ACHN (cell line): ENCODE data around the gene TSSC4.
A peak's percentile ranks its signal among the peaks of the same experiment; 100 is the strongest.
"Not testable (repeated sequence)": the region's sequence is repeated elsewhere in the genome, so short reads cannot be mapped to it uniquely, and the experiment has no call there.

ENCODE experiments used
- DNase-seq: peaks from one replicate; pipeline ENCODE4 v3.0.0-alpha.2; 2015
- in situ Hi-C: cut with HindIII; loops from 2 replicates; pipeline ENCODE4 v1.10.0; 2017; ENCODE audit warnings: low sequenced_read_pairs, low pct_ligation_motif_present, low pct_unique_long_range_greater_than_20kb

The TSSC4 gene

DNA sequence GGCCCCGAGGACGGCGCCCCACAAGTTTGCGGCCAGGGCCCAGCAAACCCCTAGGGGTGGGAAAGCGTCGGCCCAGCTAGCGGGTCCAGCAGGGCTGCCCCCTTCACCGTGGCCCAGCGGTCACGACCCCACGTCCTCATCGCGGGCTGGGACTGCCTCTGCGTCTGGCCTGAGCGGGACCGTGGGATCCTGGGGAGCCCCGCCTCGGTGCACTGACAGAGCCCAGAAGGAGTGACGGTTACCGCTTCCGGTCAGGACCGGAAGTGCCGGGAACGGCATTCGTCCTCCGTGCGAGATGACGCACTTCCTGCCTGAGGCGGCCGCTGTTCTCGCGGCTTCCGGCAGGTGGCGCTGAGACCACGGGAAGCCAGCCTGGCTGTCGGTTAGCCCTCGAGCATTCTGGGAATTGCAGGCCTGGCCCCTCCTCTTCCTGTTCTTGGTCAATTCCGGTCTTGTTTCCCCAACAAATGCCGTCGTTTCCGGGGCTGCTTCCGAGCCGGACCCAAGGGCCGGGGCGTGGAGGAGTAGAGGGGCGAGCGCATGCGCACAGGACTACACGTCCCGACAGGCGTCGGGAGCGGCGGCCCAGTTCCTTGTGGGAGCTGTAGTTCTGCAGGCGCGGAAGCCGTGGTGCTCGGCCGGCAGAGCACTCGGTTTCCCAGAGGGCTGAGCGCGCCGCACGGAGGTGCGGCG lies at the start of gene TSSC4:
TSSC4 (plus strand) TSS at position 682 of the 693 bp plus-strand sequence. CDS start 1,884 bp downstream, outside the sequence.
- DNase-seq = peak; percentile 99
- in situ Hi-C loops = no loop called here

DNA sequence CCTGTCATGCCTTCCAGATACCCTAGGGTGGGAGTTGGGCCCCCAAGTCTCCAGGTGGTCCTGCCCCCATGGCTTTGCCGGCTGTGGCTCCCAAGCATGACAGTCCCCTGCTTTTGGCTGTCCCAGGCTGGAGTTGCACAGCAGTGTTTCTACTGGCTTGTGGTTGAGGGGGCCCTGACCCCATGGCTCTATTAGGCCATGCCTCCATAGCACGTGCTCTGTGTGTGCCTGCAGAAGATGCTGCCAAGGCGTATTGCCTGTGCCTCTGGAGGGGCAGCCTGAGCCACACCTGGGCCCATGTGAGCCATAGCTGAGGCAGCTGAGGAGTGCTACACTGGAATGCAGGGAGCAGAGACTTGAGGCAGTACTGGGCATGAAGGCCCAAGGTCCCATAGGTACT lies 48.8 kb upstream of the TSSC4 start:
- no peak for DNase-seq
- in situ Hi-C loops = no loop called here

DNA sequence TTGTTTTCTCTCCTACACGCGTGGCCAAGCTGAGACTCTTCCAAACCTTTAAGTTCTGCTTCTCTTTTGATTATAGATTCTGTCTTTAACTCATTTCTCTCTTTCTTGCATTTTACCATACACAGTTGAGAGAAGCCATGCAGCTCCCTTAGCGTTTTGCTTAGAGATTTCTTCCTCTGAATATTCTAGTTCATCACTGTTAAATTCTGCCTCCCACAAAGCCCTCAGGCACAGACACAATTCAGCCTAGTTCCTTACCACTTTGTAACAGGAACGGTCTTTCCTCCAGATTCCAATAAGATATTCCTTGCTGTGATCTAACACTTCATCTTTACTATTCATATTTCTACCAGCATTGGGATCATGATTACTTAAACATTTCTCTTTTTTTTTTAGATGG lies 48.1 kb upstream of the TSSC4 start:
- no peak for DNase-seq
- in situ Hi-C loops = no loop called here

DNA sequence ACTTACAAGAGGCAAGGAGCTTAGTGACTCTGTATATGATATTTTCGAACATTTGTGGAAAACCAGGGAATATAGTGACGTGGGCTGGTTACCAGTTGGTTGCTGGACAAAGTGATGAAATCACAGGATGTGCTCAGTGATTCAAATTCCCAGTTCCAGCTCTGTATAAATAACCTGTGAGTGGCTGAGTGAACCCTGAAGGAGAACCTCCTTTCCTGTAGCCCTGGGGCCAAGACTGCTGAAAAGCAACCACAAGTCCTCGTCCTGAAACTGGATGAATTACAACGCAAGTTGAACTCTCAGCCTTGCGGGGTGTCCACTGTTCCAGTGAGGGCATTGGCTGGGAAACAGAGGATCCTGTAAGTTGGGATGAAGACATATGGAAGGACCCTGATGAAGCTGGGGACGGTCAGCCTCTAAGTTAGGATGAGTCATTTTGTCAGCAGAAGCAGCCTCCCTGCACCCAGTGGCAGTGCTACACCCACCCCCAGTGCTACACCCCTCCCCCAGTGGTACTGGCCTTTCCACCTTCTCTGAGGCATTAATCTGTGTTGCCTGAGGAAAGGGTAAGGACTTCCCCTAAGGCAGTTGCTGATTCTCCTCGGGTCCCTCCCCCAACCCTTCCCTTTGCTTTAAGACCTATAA lies 45.4 kb upstream of the TSSC4 start:
- in situ Hi-C loops = no loop called here
- DNase-seq = no peak

DNA sequence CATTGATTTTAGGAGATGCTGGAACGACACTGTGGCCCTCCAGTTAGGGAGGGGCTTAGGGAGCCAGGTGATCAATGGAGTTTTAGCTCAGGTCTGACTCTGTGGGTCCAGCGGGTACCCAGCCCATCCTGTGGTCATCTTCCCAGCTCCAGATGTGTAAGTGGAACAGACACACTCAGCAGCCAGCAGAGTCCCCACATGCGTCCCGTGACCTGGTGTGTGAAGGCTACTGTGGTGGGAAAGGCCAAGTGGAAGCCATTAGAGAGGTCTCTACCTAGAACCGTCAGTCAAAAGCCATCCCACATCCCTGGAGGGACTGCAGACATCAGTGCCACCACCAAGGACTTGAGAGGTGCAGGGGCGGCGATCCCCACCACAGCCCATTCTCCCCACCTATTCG lies 43.3 kb upstream of the TSSC4 start:
- DNase-seq = no peak
- in situ Hi-C loops = no loop called here

DNA sequence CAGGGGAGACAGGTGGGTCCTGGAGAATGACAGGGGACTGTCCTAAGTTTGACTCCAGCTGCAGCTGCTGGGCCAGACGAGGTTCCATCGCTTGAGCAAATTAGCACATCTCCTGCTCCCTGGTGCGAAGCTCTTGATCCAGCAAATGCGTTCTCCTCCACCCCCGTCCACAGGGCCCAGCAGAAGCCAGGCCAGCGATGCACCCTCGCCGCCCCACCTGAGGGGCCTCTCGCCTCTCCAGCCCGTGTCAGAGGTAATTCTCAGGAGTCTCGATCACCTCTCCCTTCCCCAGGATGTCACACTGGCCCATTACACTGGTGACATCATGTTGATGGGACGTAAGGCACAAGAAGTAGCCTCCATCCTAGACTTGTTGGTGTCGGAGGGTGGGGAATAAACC lies 42.9 kb upstream of the TSSC4 start:
- DNase-seq, in situ Hi-C loops: not testable (repeated sequence)

DNA sequence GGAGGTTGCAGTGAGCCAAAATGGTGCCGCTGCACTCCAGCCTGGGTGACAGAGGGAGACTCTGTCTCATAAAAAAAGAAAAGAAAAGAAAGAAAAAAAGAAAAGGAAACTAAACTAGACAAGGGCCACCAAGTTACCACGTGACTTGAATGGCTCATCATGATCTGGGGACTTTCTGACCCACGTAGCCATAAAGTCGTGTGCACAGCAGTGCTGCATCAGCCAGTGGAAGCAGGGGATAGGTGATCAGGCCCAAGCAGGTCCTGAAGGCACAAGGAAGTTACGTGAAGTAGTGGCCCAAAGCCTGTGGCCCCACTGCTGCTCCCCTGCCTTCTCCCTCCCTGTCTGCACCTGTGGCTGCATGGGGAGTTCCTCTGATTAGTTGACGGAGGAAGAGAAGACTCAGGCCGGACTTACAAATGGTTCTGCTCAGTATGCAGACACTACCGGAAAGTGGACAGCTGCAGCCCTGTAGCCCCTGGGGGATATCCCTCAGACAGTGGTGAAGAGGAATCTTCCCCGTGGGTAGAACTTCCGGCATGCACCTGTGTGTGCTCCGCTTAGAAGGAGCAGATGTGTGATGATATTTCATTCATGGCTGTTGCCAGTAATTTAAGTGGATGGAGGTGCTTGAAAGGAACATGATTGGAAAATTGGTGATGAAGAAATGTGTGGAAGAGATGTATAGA lies 41.7 kb upstream of the TSSC4 start:
- in situ Hi-C loops = no loop called here

DNA sequence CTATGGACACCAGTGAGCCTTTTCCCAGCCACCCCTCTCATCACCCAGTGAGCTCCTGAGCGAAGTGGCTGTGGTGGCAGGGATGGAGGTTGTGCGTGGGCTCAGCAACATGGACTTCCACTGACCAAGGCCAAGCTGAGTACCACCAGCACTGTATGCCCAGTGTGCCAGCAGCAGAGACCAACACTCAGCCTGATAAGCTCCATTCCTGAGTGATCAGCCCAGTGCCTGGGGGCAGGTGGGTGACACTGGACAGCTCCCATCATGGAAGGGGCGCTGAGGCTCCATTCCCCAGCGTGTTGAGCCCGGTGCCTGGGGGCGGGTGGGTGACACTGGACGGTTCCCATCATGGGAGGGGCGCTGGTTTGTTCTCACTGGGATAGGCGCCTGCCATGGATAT lies 41.0 kb upstream of the TSSC4 start:
- in situ Hi-C loops = no loop called here
- DNase-seq = no peak

More for the DNA sequence above, 41.7 kb upstream of the TSSC4 start:
- DNase-seq = no peak

DNA sequence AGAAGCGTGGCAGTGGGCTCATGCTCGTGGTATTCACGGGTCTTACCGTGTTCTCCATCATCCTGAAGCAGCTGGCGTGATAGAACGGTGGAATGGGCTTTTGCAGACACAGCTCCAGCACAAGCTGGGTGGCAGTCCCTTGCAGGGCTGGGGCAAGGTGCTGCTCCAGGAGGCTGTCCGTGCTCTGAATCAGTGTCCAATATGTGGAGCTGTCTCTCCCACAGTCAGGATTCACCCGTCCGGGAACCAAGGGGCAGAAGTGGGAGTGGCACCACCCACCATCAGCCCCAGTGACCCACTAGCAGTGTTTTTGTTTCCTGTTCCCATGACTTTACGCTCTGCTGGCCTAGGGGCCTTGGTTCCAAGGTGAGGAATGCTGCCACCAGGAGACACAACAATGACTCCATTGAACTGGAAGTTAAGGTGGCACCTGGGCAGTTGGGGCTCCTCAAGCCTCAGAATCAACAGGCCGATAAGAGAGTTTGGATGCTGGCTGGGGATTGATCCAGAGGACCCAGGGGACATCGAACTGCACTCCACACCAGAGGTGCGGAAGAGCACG lies 40.4 kb upstream of the TSSC4 start:
- no peak for DNase-seq
- in situ Hi-C loops = no loop called here

DNA sequence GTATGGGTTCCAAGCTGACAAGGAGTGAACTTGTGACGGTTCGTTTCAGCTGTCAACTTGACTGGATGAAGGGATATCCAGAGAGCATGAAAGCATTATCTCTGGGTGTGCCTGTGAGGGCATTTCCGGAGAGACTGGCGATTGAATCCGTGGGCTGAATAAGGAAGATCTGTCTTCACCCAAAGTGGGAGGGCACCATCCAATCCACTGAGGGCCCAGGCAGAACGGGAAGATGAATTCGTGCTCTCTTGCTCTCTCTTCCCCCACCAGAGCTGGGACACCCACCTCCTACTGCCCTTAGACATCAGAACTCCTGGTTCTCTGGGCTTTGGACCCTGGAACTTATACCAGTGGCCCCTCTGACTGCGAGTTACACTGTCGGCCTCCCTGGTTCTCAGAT lies 39.0 kb upstream of the TSSC4 start:
- in situ Hi-C loops = no loop called here
- DNase-seq = no peak

DNA sequence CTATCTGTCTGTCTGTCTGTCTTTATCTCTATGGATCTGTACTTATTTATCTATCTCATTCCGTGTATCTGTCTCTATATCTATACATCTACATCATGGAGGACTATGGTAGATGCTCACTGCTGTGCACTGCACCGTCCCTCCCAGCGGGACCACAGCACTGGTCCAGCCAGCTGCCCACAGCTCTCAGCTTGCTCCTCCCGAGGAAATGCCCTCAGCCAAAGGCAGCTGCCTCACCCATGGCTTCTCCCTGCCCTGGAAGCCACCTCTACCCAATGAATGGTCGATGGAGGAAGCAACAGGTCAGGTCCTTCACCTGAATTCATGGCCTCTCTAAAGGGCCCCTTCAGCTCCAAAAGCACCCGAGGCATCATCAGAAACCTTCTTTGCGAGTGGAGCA lies 38.1 kb upstream of the TSSC4 start:
- in situ Hi-C loops = no loop called here
- no peak for DNase-seq

DNA sequence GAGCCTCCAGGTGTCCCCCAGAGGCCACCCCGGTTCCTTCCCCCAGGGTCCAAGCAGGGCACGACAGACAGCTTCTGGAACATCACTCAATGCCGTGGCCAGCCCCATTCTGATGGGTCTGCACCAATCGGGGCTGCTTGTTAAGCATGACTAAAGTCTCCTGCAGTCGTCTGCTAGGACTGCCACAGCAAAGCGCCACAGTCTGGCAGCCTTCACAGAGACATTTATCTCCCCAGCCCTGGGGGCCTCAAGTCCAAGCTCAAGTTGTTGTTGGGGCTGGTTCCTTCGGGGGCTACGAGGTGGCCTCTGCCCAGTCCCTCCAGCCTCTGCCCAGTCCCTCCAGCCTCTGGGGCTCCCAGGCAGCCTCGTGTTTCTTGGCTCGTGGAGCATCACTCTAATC lies 37.4 kb upstream of the TSSC4 start:
- DNase-seq = no peak
- in situ Hi-C loops = no loop called here

DNA sequence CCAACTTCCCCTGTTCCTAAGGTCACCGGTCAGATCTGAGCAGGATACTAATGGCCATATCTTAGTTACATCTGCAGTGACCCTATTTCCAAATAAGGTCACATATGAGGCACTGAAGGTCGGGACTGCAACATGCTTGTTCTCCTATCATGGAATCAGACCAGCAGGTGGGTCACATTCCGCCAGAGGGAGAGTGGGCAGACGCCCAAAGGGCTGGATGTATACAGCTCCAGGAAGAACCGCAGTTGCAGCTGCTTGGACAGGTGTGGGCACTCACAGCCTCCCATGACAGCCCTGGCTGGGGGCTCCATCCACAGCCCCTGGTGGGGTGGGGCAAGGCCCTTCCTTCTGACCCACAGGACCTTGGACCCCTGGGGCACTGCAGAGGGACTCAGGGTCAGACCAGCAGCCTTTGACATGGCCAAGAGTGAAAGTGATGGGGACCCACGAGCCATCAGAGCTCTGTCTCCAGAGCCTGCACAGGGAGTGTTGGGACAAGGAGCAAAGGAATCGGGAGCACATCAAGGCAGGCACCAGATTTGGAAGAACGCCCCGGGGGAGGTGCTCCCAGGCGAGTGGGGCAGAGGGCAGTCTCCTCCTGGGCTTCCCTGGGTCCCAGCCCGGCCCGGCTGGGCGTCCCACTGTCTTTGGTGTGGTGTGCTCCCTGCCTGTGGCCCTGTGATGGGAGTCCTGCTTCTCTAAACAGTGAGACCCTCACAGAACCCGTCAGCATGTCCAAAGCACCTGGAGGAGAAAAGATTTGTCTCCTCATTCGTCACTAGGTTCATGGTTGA lies 36.8 kb upstream of the TSSC4 start:
- no peak for DNase-seq
- in situ Hi-C loops = no loop called here

DNA sequence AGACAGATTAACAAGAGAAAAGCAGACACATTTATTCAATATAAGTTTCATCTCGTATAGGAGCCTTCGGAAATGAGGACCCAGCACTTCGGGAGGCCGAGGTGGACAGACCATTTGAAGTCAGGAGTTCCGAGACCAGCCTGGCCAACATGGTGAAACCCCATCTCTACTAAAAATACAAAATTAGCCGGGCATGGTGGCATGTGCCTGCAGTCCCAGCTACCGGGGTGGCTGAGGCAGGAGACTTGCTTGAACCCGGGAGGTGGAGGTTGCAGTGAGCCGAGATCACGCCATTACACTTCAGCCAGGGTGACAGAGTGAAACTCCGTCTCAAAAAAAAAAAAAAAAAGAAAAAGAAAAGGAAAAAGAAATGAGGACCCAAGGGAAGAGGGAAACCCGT lies 36.2 kb upstream of the TSSC4 start:
- in situ Hi-C loops, DNase-seq: not testable (repeated sequence)

DNA sequence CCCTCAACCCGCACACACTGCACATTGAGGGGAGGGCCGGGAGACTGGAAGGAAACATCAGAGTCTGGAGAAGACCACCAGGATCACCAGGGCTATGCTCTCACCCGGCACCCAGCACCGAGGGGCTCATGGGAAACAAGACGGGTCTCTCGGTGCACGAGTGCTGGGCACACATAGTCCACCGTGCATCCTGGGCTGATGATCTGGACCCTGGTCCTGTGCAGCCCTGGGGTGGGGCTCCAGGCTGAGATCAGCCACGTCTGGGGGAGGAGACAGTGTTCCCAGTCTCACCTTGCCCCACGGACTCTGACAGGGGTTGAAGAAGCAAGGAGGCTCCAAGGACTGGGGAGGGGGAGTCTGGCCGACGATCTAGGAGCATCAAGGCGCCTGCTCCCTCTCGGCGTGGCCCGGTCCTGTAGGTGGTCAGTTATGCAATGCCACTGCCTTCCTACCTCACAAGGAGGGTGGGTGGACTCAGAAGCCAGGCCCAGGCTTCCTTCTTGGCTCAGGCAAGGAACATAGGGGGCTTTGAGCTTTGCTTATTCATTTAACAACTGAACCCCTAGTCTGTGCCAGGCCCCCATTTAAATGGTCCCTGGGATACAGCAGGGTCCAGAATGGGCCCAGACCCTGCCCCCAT lies 34.9 kb upstream of the TSSC4 start:
- in situ Hi-C loops = no loop called here
- no peak for DNase-seq

DNA sequence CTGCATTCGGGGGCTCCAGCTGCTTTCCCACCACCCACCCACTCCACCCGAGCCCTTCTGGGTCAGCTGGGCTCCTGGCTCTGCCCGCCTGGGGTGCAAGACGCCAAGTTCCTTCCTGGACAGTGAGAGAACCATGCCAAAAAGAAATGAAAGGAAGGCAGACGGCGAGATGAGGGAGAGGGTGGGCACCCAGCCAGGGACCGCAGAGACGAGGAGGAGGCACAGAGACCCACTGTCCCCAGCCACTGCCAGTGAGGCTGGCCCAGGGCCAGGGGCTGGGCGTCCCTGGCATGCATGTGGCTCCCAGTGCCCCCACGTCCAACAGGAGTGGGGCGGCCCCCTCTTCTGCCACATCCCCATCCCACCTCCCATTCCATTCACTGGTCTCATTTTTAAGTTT lies 34.3 kb upstream of the TSSC4 start:
- in situ Hi-C loops = no loop called here
- DNase-seq = no peak

DNA sequence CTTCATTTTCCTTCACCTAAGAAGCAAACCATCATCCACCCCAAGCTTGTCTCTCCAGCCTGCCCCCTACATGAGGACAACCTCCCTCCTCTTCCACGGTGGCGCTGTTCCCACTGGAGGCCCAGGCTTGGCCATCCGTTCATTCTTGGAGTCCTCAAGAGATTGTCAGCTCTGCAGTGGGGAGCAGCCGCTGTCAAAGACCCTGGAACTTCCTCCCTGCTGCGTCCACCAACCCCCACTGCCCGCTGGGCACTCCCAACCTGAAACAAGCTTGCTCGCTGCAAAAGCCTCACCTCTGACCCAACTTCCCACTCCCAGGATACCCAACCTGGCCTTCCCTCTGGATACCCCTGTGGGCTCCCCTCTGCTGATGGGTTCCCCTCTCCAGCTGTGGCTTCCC lies 33.8 kb upstream of the TSSC4 start:
- in situ Hi-C loops = no loop called here
- DNase-seq = no peak
